GM12878 (cell line): ENCODE data around the gene FKBP1B. TPM values are rescaled to one million over a fixed set of nuclear protein-coding genes. Genes with fewer than 3 reads are reported as not detected.

Experiments used
- ATAC-seq: fragments of 200-7000 bp; cut with Tn5 transposase; 3 replicates; pipeline ENCODE4 v1.9.1; 2020; ENCODE audit warnings: mild to moderate bottlenecking, moderate library complexity
- BruUV-seq: library from RNA; stranded (reverse); fragments of 400-500 nt; replicated peaks from 2 replicates; lab custom pipeline; 2021; lab: Mats Ljungman, UMichigan
- CTCF ChIA-PET: fragments of 300-600 bp; sonication (Branson Sonifier 250); formaldehyde crosslinking; extraction: SDS; loops from one replicate; lab custom pipeline; 2021; ENCODE audit warnings: inconsistent platforms; lab: Yijun Ruan, JAX
- POLR2A ChIA-PET: fragments of 350-600 bp; formaldehyde crosslinking; extraction: SDS; loops from one replicate; lab custom pipeline; 2021; ENCODE audit warnings: inconsistent platforms; lab: Charles Lee
- RAD21 ChIA-PET: fragments of 300-600 bp; sonication (Branson Sonifier 250); formaldehyde crosslinking; loops from one replicate; lab custom pipeline; 2023; ENCODE audit warnings: antibody characterized with exemption; ENCODE audit not compliant: unreplicated experiment; lab: Charles Lee
- SMC1A ChIA-PET: fragments of 300-600 bp; sonication (Branson Sonifier 250); formaldehyde crosslinking; loops from one replicate; lab custom pipeline; 2023; ENCODE audit not compliant: unreplicated experiment, uncharacterized antibody; lab: Charles Lee
- DNase-seq: peaks from one replicate; pipeline ENCODE4 v3.0.0-alpha.2; 2011; ENCODE audit warnings: low read depth, low spot score
- FAIRE-seq: peaks from 3 replicates; lab custom pipeline; 2011; peaks lifted over from hg19 to GRCh38; lab: Jason Lieb, UNC
- H2AFZ ChIP-seq: 2 replicates; pipeline ENCODE4 v1.6.0; 2011; ENCODE audit warnings: low read depth, low read length, control low read depth; ENCODE audit not compliant: control insufficient read depth
- H3K27ac ChIP-seq: 2 replicates; pipeline ENCODE4 v1.5.1; 2011; ENCODE audit warnings: control low read depth; ENCODE audit not compliant: control insufficient read depth, insufficient read depth
- H3K27me3 ChIP-seq, 2 experiments: replicated peaks in 1 of 2; 2 replicates each; pipeline versions ENCODE4 v1.6.0 to v1.6.1; 2011; ENCODE audit warnings: low read length in 1 of 2; ENCODE audit not compliant: control insufficient read depth in 2 of 2, insufficient read depth in 2 of 2
- H3K36me3 ChIP-seq, 2 experiments: 2 replicates each; pipeline ENCODE4 v1.5.1; 2011; ENCODE audit warnings: low read length in 1 of 2; ENCODE audit not compliant: control insufficient read depth in 2 of 2, insufficient read depth in 2 of 2
- H3K4me1 ChIP-seq: 2 replicates; pipeline ENCODE4 v1.6.1; 2011; ENCODE audit warnings: mild to moderate bottlenecking, low read length, moderate library complexity, mixed read lengths; ENCODE audit not compliant: control insufficient read depth, insufficient read depth
- H3K4me2 ChIP-seq: 2 replicates; pipeline ENCODE4 v1.6.0; 2011; ENCODE audit warnings: control low read depth; ENCODE audit not compliant: control insufficient read depth, insufficient read depth
- H3K4me3 ChIP-seq: fragments of 200-600 bp; sonication (generic); 2 replicates; pipeline ENCODE4 v1.5.1; 2016
- H3K79me2 ChIP-seq: 2 replicates; pipeline ENCODE4 v1.6.0; 2011; ENCODE audit warnings: low read length; ENCODE audit not compliant: control insufficient read depth, insufficient read depth
- H3K9ac ChIP-seq: 2 replicates; pipeline ENCODE4 v1.8.0; 2011; ENCODE audit warnings: low read length, control low read depth, mixed read lengths; ENCODE audit not compliant: control insufficient read depth, insufficient read depth
- H3K9me3 ChIP-seq: replicated peaks from 3 replicates; pipeline ENCODE4 v1.5.1; 2011; ENCODE audit warnings: mild to moderate bottlenecking, low read length; ENCODE audit not compliant: control insufficient read depth, insufficient read depth
- H4K20me1 ChIP-seq: 2 replicates; pipeline ENCODE4 v1.6.0; 2011; ENCODE audit not compliant: control insufficient read depth, insufficient read depth
- CBX5 ChIP-seq: sonication (generic); IDR thresholded peaks from 2 replicates; pipeline ENCODE4 v1.6.1; 2016; ENCODE audit warnings: low read depth, moderate library complexity, mild to moderate bottlenecking, inconsistent platforms
- DPF2 ChIP-seq: fragments of 450-650 bp; IDR thresholded peaks from 2 replicates; pipeline ENCODE4 v1.6.1; 2017; ENCODE audit warnings: mild to moderate bottlenecking
- LARP7 ChIP-seq: fragments of 450-650 bp; IDR thresholded peaks from 2 replicates; pipeline ENCODE4 v1.6.1; 2017; ENCODE audit warnings: mild to moderate bottlenecking
- MXI1 ChIP-seq: fragments of 150-350 bp; IDR thresholded peaks from 2 replicates; pipeline ENCODE4 v1.6.1; 2011; ENCODE audit warnings: low read depth, mild to moderate bottlenecking, inconsistent platforms, low read length, improper control_type of control experiment
- SMAD5 ChIP-seq: IDR thresholded peaks from 2 replicates; pipeline ENCODE4 v1.6.1; 2016; ENCODE audit warnings: antibody characterized with exemption, low read depth
- USF2 ChIP-seq: IDR thresholded peaks from 2 replicates; pipeline ENCODE4 v1.6.1; 2011; ENCODE audit warnings: low read depth, low read length, improper control_type of control experiment, borderline replicate concordance
- ZBTB33 ChIP-seq: fragments of 450-650 bp; IDR thresholded peaks from 2 replicates; pipeline ENCODE4 v1.6.1; 2017; ENCODE audit warnings: mild to moderate bottlenecking
- ZBTB4 ChIP-seq: fragments of 450-650 bp; formaldehyde crosslinking; IDR thresholded peaks from 2 replicates; pipeline ENCODE4 v1.4.0; 2022; ENCODE audit warnings: mild to moderate bottlenecking, moderate library complexity
- ZBTB40 ChIP-seq: fragments of 450-650 bp; IDR thresholded peaks from 2 replicates; pipeline ENCODE4 v1.6.1; 2016; ENCODE audit warnings: mild to moderate bottlenecking, moderate library complexity, borderline replicate concordance
- ZNF217 ChIP-seq: fragments of 450-650 bp; IDR thresholded peaks from 2 replicates; pipeline ENCODE4 v1.6.1; 2017; ENCODE audit warnings: antibody characterized with exemption, mild to moderate bottlenecking
- in situ Hi-C: fragments of 300-500 bp; cut with MboI; formaldehyde crosslinking; loops from 9 replicates; pipeline ENCODE4 v1.14.3; 2018; ENCODE audit warnings: mixed read lengths
- intact Hi-C: fragments of 100-400 bp; cut with micrococcal nuclease; formaldehyde crosslinking; loops from one replicate; pipeline ENCODE4 v1.14.2; 2022; ENCODE audit not compliant: unreplicated experiment
- polyA plus RNA-seq, 11 experiments: library from polyadenylated mRNA; depleted of rRNA in 4 of 11; unstranded in 6 of 11; stranded (reverse) in 5 of 11; fragments of >200 nt; fragmentation: Nextera tagmentation in 4 of 11; fragmentation: Illumina TruSeq in 1 of 11; extraction: Ambion mirVana in 4 of 11; extraction: Trizol in 1 of 11; gene quantifications; 1 replicate in 1 of 11; 2 replicates in 10 of 11; pipeline versions ENCODE4 v1.2.1 to v1.2.3, GENCODE V29; 2011 to 2016; ENCODE audit warnings: inconsistent platforms in 2 of 11, missing spikeins in 2 of 11, low read depth in 1 of 11
- total RNA-seq, 4 experiments: library from RNA; depleted of rRNA in 3 of 4; stranded (reverse); fragments of >200 nt in 3 of 4; fragmentation: Illumina TruSeq in 1 of 4; extraction: Trizol in 1 of 4; gene quantifications; 2 replicates each; pipeline versions ENCODE4 v1.2.1 to v1.2.3, GENCODE V29; 2013 to 2021
- TF ChIP-seq, protein P1 (sequence below): IDR thresholded peaks from 2 replicates; pipeline ENCODE4 v1.6.1; 2011; ENCODE audit warnings: borderline replicate concordance, low read depth, mild to moderate bottlenecking, moderate library complexity, low read length; ENCODE audit not compliant: insufficient read depth, poor library complexity, severe bottlenecking

FKBP1B gene
- total and polyA plus RNA-seq, 10 of the 15 experiments (the other 5 are each of a cell fraction or from before 2014, with no cell fraction given), result 0.18 to 0.53 (median 0.24) TPM

- BruUV-seq, result no TSS peak
- Histone ChIP-seq H3K4me2 (no peak overlapping the region), H3K4me3 (no peak overlapping the region), H3K9me3 (no peaks in the 10 kb centered on the region), H3K27ac (no peak overlapping the region), H2AFZ (no peak overlapping the region), H3K79me2 (no peaks in the 10 kb centered on the region), H3K9ac (no peak overlapping the region), H3K27me3 (peaks cover 3 to 16% of the 10 kb centered on the region in 2 experiments), H4K20me1 (no peaks in the 10 kb centered on the region), H3K4me1 (no peaks in the 10 kb centered on the region), H3K36me3 (no peaks in the 10 kb centered on the region)
- ChIA-PET CTCF (no interaction called here), RAD21 (no interaction called here), SMC1A (no interaction called here), POLR2A (no interaction called here)
- no peak for FAIRE-seq
- no peak for DNase-seq
- ATAC-seq, result no peak
- intact Hi-C loops, result no loop called here
- in situ Hi-C loops, result no loop called here
- no peak for TF ChIP-seq CBX5
- no peak for TF ChIP-seq USF2
- TF ChIP-seq ZBTB33, result no peak
- TF ChIP-seq SMAD5, result no peak
- TF ChIP-seq, protein P1, sequence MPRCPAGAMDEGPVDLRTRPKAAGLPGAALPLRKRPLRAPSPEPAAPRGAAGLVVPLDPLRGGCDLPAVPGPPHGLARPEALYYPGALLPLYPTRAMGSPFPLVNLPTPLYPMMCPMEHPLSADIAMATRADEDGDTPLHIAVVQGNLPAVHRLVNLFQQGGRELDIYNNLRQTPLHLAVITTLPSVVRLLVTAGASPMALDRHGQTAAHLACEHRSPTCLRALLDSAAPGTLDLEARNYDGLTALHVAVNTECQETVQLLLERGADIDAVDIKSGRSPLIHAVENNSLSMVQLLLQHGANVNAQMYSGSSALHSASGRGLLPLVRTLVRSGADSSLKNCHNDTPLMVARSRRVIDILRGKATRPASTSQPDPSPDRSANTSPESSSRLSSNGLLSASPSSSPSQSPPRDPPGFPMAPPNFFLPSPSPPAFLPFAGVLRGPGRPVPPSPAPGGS, result no peak
- no peak for TF ChIP-seq ZBTB40
- no peak for TF ChIP-seq DPF2
- no peak for TF ChIP-seq LARP7
- TF ChIP-seq MXI1, result no peak
- TF ChIP-seq ZNF217, result no peak
- TF ChIP-seq ZBTB4 (CRISPR knock-in tag), result no peak
Observed at GRCh38 chr2:24007693-24008092, 41.8 kb upstream of the FKBP1B start.
